ENCODE measurements around the gene SCN2B. TPM values are rescaled to one million over a fixed set of nuclear protein-coding genes. Genes with fewer than 3 reads are reported as not detected.
A peak's percentile ranks its signal among the peaks of the same experiment; 100 is the strongest.

The SCN2B gene
- total and polyA plus RNA-seq, 2 experiments from 2014 or later: 0.87 to 1.5 TPM

GRCh38 chr11:118212781-118213191 is 36.3 kb upstream of the SCN2B start:
- Histone ChIP-seq H3K36me3 (no peaks in the 10 kb centered on the region), H3K27me3 (peaks cover 9% of the 10 kb centered on the region), H3K4me3 (no peak overlapping the region), H3K4me1 (ENCODE audit: low read depth) (no peaks in the 10 kb centered on the region), H3K27ac (no peak overlapping the region), H3K9me3 (ENCODE audit: low read depth) (no peaks in the 10 kb centered on the region)
- DNase-seq (ENCODE audit: low read depth in 1 of 2, low spot score in 1 of 2): no peak
- TF ChIP-seq CTCF (IDR thresholded peaks at IDR 0.05; ENCODE audit: low read depth, low read length): no peak

DNA sequence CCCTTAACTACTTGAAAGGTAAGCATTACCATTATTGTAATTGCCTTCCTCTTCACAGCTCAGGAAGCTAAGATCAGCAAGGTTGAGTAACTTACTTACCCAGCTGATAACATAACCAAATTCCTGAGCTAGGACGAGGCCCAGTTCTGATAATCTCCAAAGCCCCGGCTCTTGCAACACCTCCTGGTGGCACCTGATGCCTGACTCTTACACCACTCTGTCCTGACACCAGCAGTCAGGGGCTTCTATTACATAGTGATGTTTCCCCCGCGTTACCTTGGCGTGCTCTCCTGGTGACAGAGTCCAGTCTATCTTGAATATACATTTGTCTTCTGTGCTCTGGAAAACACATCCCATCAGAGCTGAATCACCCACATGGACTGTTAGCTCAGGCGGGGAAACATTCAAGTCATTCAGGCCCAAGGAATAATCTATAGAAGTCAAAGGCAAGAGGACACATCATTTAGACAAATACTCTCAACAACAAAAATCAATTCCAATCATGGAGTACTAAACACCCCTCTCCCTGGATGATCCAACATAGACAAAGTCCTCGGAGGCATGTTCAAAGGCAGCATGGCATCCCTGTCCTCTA is 35.8 kb upstream of the SCN2B start:
- no peak for TF ChIP-seq CTCF (IDR thresholded peaks at IDR 0.05; ENCODE audit: low read depth, low read length)

GRCh38 chr11:118211006-118211405 is 34.6 kb upstream of the SCN2B start:
- peak in 1 of 2 donors; percentile 62 for DNase-seq (ENCODE audit: low read depth in 1 of 2, low spot score in 1 of 2)
- H3K36me3 ChIP-seq: no peaks in the 10 kb centered on the region
- no peak overlapping the region for H3K4me3 ChIP-seq
- no peak for TF ChIP-seq CTCF (IDR thresholded peaks at IDR 0.05; ENCODE audit: low read depth, low read length)
- no peaks in the 10 kb centered on the region for H3K4me1 ChIP-seq (ENCODE audit: low read depth)
- peaks cover 26% of the 10 kb centered on the region for H3K27me3 ChIP-seq
- no peaks in the 10 kb centered on the region for H3K9me3 ChIP-seq (ENCODE audit: low read depth)
- no peak overlapping the region for H3K27ac ChIP-seq

More for the DNA sequence above, 35.8 kb upstream of the SCN2B start:
- Histone ChIP-seq H3K36me3 (no peaks in the 10 kb centered on the region), H3K9me3 (ENCODE audit: low read depth) (no peaks in the 10 kb centered on the region), H3K4me3 (no peak overlapping the region), H3K27me3 (peaks cover 13% of the 10 kb centered on the region), H3K27ac (no peak overlapping the region), H3K4me1 (ENCODE audit: low read depth) (no peaks in the 10 kb centered on the region)
- DNase-seq (ENCODE audit: low read depth in 1 of 2, low spot score in 1 of 2): peak in 1 of 2 donors; percentile 53

GRCh38 chr11:118210323-118210722 is 33.9 kb upstream of the SCN2B start:
- H3K27ac ChIP-seq: no peak overlapping the region
- DNase-seq (ENCODE audit: low read depth in 1 of 2, low spot score in 1 of 2): no peak
- H3K36me3 ChIP-seq: no peaks in the 10 kb centered on the region
- no peak overlapping the region for H3K4me3 ChIP-seq
- no peak for TF ChIP-seq CTCF (IDR thresholded peaks at IDR 0.05; ENCODE audit: low read depth, low read length)
- no peaks in the 10 kb centered on the region for H3K9me3 ChIP-seq (ENCODE audit: low read depth)
- H3K4me1 ChIP-seq (ENCODE audit: low read depth): no peaks in the 10 kb centered on the region
- peaks cover 32% of the 10 kb centered on the region for H3K27me3 ChIP-seq

DNA sequence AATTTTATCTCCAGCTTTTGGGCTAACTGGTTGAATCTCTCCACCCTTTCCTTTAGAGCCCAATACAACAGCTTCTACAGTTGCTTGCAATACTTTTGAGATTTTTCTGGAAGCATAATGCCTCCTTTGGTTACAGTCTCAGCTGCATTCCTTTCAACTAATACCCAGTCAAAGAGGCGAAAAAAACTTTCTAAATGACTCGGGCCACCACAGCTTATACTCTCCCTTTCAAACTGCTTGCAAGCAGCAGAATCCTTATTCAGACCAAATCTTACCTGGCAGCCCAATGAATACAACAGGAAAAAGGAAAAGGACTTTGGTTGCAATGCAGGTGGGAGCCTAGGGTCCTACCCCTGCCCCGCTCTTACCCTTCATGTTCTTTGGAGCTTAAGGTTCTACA is 32.6 kb upstream of the SCN2B start:
- DNase-seq (ENCODE audit: low read depth in 1 of 2, low spot score in 1 of 2): no peak
- TF ChIP-seq CTCF (IDR thresholded peaks at IDR 0.05; ENCODE audit: low read depth, low read length): no peak
- no peak overlapping the region for H3K27ac ChIP-seq
- H3K36me3 ChIP-seq: no peaks in the 10 kb centered on the region
- peaks cover 39% of the 10 kb centered on the region for H3K27me3 ChIP-seq
- H3K4me1 ChIP-seq (ENCODE audit: low read depth): no peaks in the 10 kb centered on the region
- H3K9me3 ChIP-seq (ENCODE audit: low read depth): no peaks in the 10 kb centered on the region
- H3K4me3 ChIP-seq: no peak overlapping the region

Measured in cardiac muscle cell (in vitro differentiated cells and primary cell).